Bronchial epithelial cell (primary cell): ENCODE measurements around the gene RGS6. TPM values are rescaled to one million over a fixed set of nuclear protein-coding genes. Genes with fewer than 3 reads are reported as not detected.

Experiments
- DNase-seq: peaks from one replicate; pipeline ENCODE4 v3.0.0-alpha.2; 2010; ENCODE audit warnings: low read depth
- FAIRE-seq: peaks from 2 replicates; lab custom pipeline; 2011; peaks lifted over from hg19 to GRCh38; lab: Jason Lieb, UNC
- H3K27me3 ChIP-seq: 2 replicates; pipeline ENCODE4 v1.5.1; 2011; ENCODE audit warnings: low read length; ENCODE audit not compliant: control insufficient read depth, insufficient read depth
- H3K36me3 ChIP-seq: 2 replicates; pipeline ENCODE4 v1.5.1; 2011; ENCODE audit warnings: low read length; ENCODE audit not compliant: control insufficient read depth, insufficient read depth
- H3K4me3 ChIP-seq: 2 replicates; pipeline ENCODE4 v1.5.1; 2011; ENCODE audit warnings: mild to moderate bottlenecking, low read depth, low read length, control low read depth
- total RNA-seq: library from RNA; depleted of rRNA; stranded (reverse); fragments of >200 nt; gene quantifications from 2 replicates; pipeline ENCODE4 v1.2.1, GENCODE V29; 2014
- TF ChIP-seq, protein P1 (sequence below): IDR thresholded peaks from 2 replicates; pipeline ENCODE4 v1.5.1; 2011; ENCODE audit warnings: mild to moderate bottlenecking, moderate library complexity, low read length, control low read depth, inconsistent platforms; ENCODE audit not compliant: insufficient read depth, severe bottlenecking

Gene RGS6
- total RNA-seq, 1 donor from 2014 or later, result not detected

DNA sequence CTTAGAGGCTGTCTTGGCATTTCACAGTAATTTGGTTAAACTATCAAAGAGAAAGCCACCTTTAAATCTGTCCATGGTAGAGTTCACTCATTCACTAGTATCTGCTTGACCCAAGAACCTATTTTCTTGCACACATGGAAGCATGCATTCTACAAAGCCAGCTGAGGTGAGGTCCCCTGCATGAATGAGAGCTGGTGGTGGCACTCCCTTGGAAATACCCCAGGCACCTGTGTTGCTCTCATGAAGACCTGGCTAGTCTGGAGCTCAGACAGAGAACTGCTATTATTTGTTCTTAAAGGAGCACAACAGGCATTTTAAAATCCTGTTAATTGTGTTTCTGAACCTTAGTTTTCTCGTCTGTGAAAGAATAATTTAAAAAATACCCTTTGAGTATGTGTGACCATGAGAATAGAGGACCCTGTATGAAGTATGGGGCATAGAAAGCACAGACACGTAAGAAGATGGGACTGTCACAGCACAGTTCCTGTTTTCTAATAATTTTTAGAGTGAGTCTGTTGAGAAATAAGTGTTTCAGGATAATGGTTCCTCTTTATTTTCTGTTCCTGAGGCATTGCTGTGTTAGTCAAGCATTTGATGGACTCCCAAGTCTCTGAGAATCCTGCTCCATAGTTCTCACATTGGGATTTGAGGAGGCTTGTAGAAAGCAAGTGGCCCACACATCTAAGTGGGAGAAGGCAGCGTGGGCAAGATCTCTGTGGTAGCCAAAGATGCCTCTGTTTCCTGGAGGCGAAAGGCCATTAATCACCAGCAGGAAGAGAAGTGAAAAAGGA is 10.9 kb downstream of the RGS6 start:
- Histone ChIP-seq H3K36me3 (no peaks in the 10 kb centered on the region), H3K27me3 (no peaks in the 10 kb centered on the region), H3K4me3 (no peak overlapping the region)
- TF ChIP-seq, protein P1, sequence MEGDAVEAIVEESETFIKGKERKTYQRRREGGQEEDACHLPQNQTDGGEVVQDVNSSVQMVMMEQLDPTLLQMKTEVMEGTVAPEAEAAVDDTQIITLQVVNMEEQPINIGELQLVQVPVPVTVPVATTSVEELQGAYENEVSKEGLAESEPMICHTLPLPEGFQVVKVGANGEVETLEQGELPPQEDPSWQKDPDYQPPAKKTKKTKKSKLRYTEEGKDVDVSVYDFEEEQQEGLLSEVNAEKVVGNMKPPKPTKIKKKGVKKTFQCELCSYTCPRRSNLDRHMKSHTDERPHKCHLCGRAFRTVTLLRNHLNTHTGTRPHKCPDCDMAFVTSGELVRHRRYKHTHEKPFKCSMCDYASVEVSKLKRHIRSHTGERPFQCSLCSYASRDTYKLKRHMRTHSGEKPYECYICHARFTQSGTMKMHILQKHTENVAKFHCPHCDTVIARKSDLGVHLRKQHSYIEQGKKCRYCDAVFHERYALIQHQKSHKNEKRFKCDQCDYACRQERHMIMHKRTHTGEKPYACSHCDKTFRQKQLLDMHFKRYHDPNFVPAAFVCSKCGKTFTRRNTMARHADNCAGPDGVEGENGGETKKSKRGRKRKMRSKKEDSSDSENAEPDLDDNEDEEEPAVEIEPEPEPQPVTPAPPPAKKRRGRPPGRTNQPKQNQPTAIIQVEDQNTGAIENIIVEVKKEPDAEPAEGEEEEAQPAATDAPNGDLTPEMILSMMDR, result no peak
- FAIRE-seq, result no peak
- no peak for DNase-seq

DNA sequence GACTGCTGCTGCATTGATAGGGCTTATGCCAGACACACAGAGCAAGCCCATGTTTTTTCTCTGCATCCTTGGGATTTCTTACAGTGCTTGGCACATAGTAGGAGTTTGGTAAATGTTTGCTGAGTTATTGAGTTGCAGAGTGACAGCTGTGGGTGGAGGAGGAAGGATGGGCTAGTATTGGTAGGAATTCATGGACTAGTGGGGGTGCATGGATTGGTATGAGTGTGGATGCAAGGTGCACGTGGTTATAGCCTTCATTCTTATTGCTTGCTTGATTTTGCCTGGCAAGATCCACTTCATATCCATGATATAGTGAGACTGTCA is 11.4 kb downstream of the RGS6 start:
- no peak for FAIRE-seq
- no peaks in the 10 kb centered on the region for H3K27me3 ChIP-seq

DNA sequence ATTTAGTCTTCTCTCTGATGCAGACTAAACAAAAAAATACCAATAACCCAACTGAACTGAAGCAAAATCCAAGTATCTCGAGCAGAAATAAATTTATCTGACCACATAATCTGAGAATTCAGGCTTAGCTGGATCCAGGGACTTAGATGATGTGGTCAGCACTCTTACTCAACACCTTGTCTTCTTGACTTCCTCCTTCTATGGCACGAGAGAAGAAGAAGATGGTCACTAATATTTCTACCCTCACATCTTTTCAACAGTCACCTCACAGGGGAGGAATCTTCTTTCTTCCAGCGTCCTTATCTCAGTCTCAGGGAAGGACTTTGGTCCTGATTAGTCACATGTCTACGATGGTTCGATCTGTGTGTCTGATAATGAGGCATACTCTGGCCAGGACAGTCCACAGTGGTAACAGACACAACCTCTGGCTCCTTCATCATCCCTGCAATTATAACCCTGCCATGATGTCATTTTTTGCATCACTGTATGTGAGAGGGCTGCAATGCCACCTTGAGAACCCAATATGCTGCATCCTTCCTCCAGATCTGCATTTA is 15.8 kb downstream of the RGS6 start:
- FAIRE-seq, result no peak
- TF ChIP-seq, protein P1, result no peak
- Histone ChIP-seq H3K4me3 (no peak overlapping the region), H3K27me3 (no peaks in the 10 kb centered on the region), H3K36me3 (no peaks in the 10 kb centered on the region)
- DNase-seq, result no peak

More for the DNA sequence above, 11.4 kb downstream of the RGS6 start:
- Histone ChIP-seq H3K4me3 (no peak overlapping the region), H3K36me3 (no peaks in the 10 kb centered on the region)
- DNase-seq, result no peak
- TF ChIP-seq, protein P1, result no peak

DNA sequence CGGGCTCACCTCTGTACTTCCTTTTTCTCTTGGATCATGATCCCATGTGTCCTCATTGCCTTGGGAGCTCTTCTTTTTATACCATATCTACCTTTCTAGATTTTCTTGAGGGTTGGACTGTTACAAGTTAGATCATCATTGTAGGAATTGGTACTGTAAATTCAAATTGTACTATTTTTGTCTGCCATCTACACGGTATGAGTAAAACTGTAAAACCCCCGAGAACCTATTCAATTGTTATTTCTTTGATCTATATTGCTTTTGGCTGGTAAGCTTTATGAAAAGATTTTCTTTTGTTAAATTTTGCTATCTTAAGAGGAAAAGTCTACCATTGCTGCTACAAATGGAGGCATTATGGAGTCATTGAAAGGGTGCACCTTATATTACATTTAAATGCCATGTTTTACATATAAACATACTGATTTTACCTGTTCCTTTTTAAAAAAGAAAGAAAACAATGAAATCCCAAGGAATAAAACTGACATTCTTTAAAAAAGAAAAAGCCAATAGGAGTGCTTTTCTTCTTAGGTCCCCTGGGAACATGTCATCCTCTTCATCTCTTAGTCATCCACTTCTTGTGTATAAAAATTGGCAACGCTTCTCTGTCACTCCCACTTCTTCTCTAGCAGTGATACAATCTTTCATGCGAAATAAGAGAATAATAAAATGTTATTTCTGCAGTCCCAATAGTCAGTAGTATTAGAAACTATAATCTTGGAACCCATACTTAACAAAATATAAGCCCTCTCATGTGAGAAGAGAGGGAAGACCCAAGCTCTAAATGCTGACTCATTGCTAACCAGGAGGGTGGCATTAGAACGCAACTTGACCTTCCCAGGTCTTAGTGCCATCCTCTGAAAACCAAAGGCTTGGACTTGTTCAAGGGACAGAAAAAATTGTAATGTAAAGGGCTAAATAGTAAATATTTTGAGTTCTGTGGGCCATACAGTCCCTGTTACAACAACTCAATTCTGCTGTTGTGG is 20.4 kb downstream of the RGS6 start:
- Histone ChIP-seq H3K36me3 (no peaks in the 10 kb centered on the region), H3K4me3 (no peak overlapping the region), H3K27me3 (no peaks in the 10 kb centered on the region)
- TF ChIP-seq, protein P1, result no peak
- DNase-seq (no peak), FAIRE-seq (no peak)

DNA sequence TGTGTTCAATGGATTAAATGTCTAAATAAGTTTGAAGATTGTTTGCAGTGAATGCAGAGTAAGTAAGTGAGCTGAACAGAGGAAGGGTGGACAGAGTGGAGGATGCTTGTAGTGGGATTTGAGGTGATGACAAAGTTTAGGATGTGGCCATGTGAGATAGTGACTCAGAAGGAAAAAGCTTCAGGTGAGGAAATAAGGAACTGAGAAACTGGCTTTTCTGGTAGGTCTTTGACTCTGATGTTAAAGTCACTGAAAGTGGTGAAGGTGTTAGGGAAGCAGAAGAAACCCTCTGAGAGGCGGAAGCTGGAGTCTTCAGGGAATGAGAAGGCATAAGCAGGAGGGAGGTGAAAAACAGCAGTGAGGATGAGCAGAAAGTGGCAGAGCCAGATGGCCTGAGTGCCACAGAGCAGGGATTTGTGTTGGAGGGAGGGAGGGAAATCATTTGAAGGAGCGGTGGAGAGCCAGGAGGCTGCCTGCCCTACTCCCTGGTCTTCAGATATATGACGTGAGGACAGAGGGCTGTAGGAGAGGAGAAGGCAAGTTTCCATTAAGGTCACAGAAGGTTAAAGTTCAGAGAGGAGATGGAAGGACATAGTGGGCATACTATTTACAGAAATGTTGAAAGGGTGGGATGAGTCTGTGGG is 24.8 kb downstream of the RGS6 start:
- FAIRE-seq (no peak), DNase-seq (no peak)
- no peak overlapping the region for H3K4me3 ChIP-seq
- H3K27me3 ChIP-seq, result no peaks in the 10 kb centered on the region
- TF ChIP-seq, protein P1, result no peak
- H3K36me3 ChIP-seq, result no peaks in the 10 kb centered on the region
